WTC11 (cell line): ENCODE results near the gene UGT2B15.

Experiments
- AFF4 ChIP-seq: sonication (generic); formaldehyde crosslinking; IDR thresholded peaks from 2 replicates; pipeline ENCODE4 v1.8.1; 2023; ENCODE audit warnings: mild to moderate bottlenecking, missing genetic modification reagents, borderline replicate concordance
- CTCF ChIP-seq: fragments of 200-600 bp; IDR thresholded peaks from 2 replicates; pipeline ENCODE4 v1.8.0; 2022; ENCODE audit warnings: antibody characterized with exemption
- MAX ChIP-seq: sonication (generic); formaldehyde crosslinking; IDR thresholded peaks from 2 replicates; pipeline ENCODE4 v1.8.0; 2022; ENCODE audit warnings: mild to moderate bottlenecking, missing genetic modification reagents
- NR2C2 ChIP-seq: sonication (generic); formaldehyde crosslinking; IDR thresholded peaks from 2 replicates; pipeline ENCODE4 v1.8.0; 2022; ENCODE audit warnings: mild to moderate bottlenecking, missing genetic modification reagents
- PRRX2 ChIP-seq: fragments of 250-450 bp; sonication (Bioruptor Pico); IDR thresholded peaks from 2 replicates; pipeline ENCODE4 v1.8.0; 2021; ENCODE audit warnings: mild to moderate bottlenecking
- SP1 ChIP-seq: sonication (generic); formaldehyde crosslinking; conservative IDR thresholded peaks from 2 replicates; pipeline ENCODE4 v1.8.1; 2022; ENCODE audit warnings: missing genetic modification reagents
- ZNF317 ChIP-seq: sonication (generic); formaldehyde crosslinking; IDR thresholded peaks from 2 replicates; pipeline ENCODE4 v1.8.1; 2023; ENCODE audit warnings: low read depth, mild to moderate bottlenecking, moderate library complexity, missing genetic modification reagents, borderline replicate concordance

- no peak for TF ChIP-seq CTCF
- TF ChIP-seq PRRX2 (CRISPR knock-in tag): no peak
- TF ChIP-seq AFF4 (CRISPR knock-in tag): no peak
- no peak for TF ChIP-seq MAX
- TF ChIP-seq ZNF317: no peak
- TF ChIP-seq SP1: no peak
- no peak for TF ChIP-seq NR2C2 (CRISPR knock-in tag)
These were observed 20.7 kb upstream of the UGT2B15 start for GRCh38 chr4:68691186-68691585.
